Neural cell (in vitro differentiated cells): Measurements from ENCODE around the gene OOSP2. TPM values are rescaled to one million over a fixed set of nuclear protein-coding genes. Genes with fewer than 3 reads are reported as not detected.

Experiments
- H2AFZ ChIP-seq: fragments of 200-600, 300-800 bp; sonication (generic), shearing (Covaris generic); 2 replicates; pipeline ENCODE4 v1.6.0; 2014; ENCODE audit warnings: low read depth, mild to moderate bottlenecking, antibody characterized with exemption, low read length, moderate library complexity
- H3F3A ChIP-seq: fragments of 200-600 bp; shearing (Covaris generic); 2 replicates; pipeline ENCODE4 v1.6.1; 2016; ENCODE audit warnings: mild to moderate bottlenecking, moderate library complexity, mixed read lengths, antibody characterized with exemption, low read length; ENCODE audit not compliant: insufficient read depth, poor library complexity, severe bottlenecking
- H3K27ac ChIP-seq: fragments of 200-600, 300-800 bp; sonication (generic), shearing (Covaris generic); 2 replicates; pipeline ENCODE4 v1.5.1; 2014; ENCODE audit warnings: mild to moderate bottlenecking, low read length, moderate library complexity
- H3K27me3 ChIP-seq: fragments of 300-800, 200-600 bp; sonication (generic), shearing (Covaris generic); 2 replicates; pipeline ENCODE4 v1.6.0; 2014; ENCODE audit warnings: mild to moderate bottlenecking, low read depth, low read length, moderate library complexity; ENCODE audit not compliant: insufficient read depth
- H3K36me3 ChIP-seq: fragments of 300-800, 200-600 bp; sonication (generic), shearing (Covaris generic); 2 replicates; pipeline ENCODE4 v1.5.1; 2014; ENCODE audit warnings: mild to moderate bottlenecking, antibody characterized with exemption, low read length, moderate library complexity; ENCODE audit not compliant: insufficient read depth
- H3K4me2 ChIP-seq: fragments of 300-800, 200-600 bp; sonication (generic), shearing (Covaris generic); 2 replicates; pipeline ENCODE4 v1.6.0; 2014; ENCODE audit warnings: mild to moderate bottlenecking, low read length
- H3K4me3 ChIP-seq: fragments of 300-800, 200-600 bp; sonication (generic), shearing (Covaris generic); 2 replicates; pipeline ENCODE4 v1.5.1; 2014; ENCODE audit warnings: mild to moderate bottlenecking, low read length, moderate library complexity
- H3K79me2 ChIP-seq: fragments of 200-600 bp; shearing (Covaris generic); replicated peaks from 2 replicates; pipeline ENCODE4 v1.6.0; 2014; ENCODE audit warnings: mild to moderate bottlenecking, low read length, moderate library complexity; ENCODE audit not compliant: insufficient read depth
- H3K9ac ChIP-seq: fragments of 300-800, 200-600 bp; sonication (generic), shearing (Covaris generic); 2 replicates; pipeline ENCODE4 v1.6.1; 2016; ENCODE audit warnings: mild to moderate bottlenecking, low read length, mixed read lengths
- H3K9me2 ChIP-seq: fragments of 200-600 bp; shearing (Covaris generic); 2 replicates; pipeline ENCODE4 v1.6.1; 2016; ENCODE audit warnings: mild to moderate bottlenecking, low read length, mixed read lengths; ENCODE audit not compliant: insufficient read depth
- H3K9me3 ChIP-seq: fragments of 200-600, 300-800 bp; sonication (generic), shearing (Covaris generic); 2 replicates; pipeline ENCODE4 v1.6.1; 2016; ENCODE audit warnings: mild to moderate bottlenecking, mixed run types, low read length, moderate library complexity, mixed read lengths
- H4K20me1 ChIP-seq: fragments of 200-600 bp; shearing (Covaris generic); 2 replicates; pipeline ENCODE4 v1.6.1; 2016; ENCODE audit warnings: mild to moderate bottlenecking, mixed run types; ENCODE audit not compliant: insufficient read depth
- CTCF ChIP-seq: fragments of 450-650 bp; IDR thresholded peaks from 2 replicates; pipeline ENCODE4 v1.5.1; 2014; ENCODE audit warnings: antibody characterized with exemption, mild to moderate bottlenecking, moderate library complexity; ENCODE audit not compliant: poor library complexity, severe bottlenecking
- EP300 ChIP-seq: fragments of 450-650 bp; conservative IDR thresholded peaks from 2 replicates; pipeline ENCODE4 v1.6.1; 2014; ENCODE audit warnings: antibody characterized with exemption, mild to moderate bottlenecking, moderate library complexity; ENCODE audit not compliant: poor library complexity, severe bottlenecking
- EZH2 ChIP-seq: fragments of 200-600, 300-800 bp; shearing (Covaris generic), sonication (generic); IDR thresholded peaks from 2 replicates; pipeline ENCODE4 v1.6.1; 2014; ENCODE audit warnings: antibody characterized with exemption, low read length, borderline replicate concordance, mild to moderate bottlenecking; ENCODE audit not compliant: insufficient read depth, poor library complexity, severe bottlenecking
- MXI1 ChIP-seq: fragments of 450-650 bp; conservative IDR thresholded peaks from 2 replicates; pipeline ENCODE4 v1.6.1; 2014; ENCODE audit warnings: antibody characterized with exemption, mild to moderate bottlenecking; ENCODE audit not compliant: poor library complexity, severe bottlenecking
- POLR2AphosphoS5 ChIP-seq: IDR thresholded peaks from 2 replicates; pipeline ENCODE4 v1.6.1; 2012
- RAD21 ChIP-seq: fragments of 450-650 bp; conservative IDR thresholded peaks from 2 replicates; pipeline ENCODE4 v1.6.1; 2014; ENCODE audit warnings: antibody characterized with exemption, mild to moderate bottlenecking, moderate library complexity
- SMC3 ChIP-seq: fragments of 450-650 bp; conservative IDR thresholded peaks from 2 replicates; pipeline ENCODE4 v1.6.1; 2014; ENCODE audit warnings: antibody characterized with exemption, mild to moderate bottlenecking, moderate library complexity; ENCODE audit not compliant: poor library complexity
- TAF1 ChIP-seq: IDR thresholded peaks from 2 replicates; pipeline ENCODE4 v1.6.1; 2012; ENCODE audit warnings: low read depth
- polyA plus RNA-seq: library from polyadenylated mRNA; depleted of rRNA; stranded (reverse); fragments of >200 nt; gene quantifications from 2 replicates; pipeline ENCODE4 v1.2.3, GENCODE V29; 2014
- TF ChIP-seq, protein P1 (sequence below): IDR thresholded peaks from 2 replicates; pipeline ENCODE4 v1.6.1; 2012; ENCODE audit warnings: borderline replicate concordance

OOSP2 gene
- polyA plus RNA-seq, 1 donor from 2014 or later, result not detected

- Histone ChIP-seq H3K9ac (no peak overlapping the region), H3K9me3 (no peaks in the 10 kb centered on the region), H3K9me2 (no peaks in the 10 kb centered on the region), H3K36me3 (no peaks in the 10 kb centered on the region), H3K27me3 (no peaks in the 10 kb centered on the region), H2AFZ (no peak overlapping the region), H3K79me2 (no peaks in the 10 kb centered on the region), H3K27ac (no peak overlapping the region), H3K4me3 (no peak overlapping the region), H3K4me2 (no peak overlapping the region), H3F3A (no peaks in the 10 kb centered on the region), H4K20me1 (no peaks in the 10 kb centered on the region)
- TF ChIP-seq CTCF (no peak), EZH2 (no peak), POLR2AphosphoS5 (no peak), EP300 (no peak), TAF1 (no peak), MXI1 (no peak), RAD21 (no peak), SMC3 (no peak)
- TF ChIP-seq, protein P1, sequence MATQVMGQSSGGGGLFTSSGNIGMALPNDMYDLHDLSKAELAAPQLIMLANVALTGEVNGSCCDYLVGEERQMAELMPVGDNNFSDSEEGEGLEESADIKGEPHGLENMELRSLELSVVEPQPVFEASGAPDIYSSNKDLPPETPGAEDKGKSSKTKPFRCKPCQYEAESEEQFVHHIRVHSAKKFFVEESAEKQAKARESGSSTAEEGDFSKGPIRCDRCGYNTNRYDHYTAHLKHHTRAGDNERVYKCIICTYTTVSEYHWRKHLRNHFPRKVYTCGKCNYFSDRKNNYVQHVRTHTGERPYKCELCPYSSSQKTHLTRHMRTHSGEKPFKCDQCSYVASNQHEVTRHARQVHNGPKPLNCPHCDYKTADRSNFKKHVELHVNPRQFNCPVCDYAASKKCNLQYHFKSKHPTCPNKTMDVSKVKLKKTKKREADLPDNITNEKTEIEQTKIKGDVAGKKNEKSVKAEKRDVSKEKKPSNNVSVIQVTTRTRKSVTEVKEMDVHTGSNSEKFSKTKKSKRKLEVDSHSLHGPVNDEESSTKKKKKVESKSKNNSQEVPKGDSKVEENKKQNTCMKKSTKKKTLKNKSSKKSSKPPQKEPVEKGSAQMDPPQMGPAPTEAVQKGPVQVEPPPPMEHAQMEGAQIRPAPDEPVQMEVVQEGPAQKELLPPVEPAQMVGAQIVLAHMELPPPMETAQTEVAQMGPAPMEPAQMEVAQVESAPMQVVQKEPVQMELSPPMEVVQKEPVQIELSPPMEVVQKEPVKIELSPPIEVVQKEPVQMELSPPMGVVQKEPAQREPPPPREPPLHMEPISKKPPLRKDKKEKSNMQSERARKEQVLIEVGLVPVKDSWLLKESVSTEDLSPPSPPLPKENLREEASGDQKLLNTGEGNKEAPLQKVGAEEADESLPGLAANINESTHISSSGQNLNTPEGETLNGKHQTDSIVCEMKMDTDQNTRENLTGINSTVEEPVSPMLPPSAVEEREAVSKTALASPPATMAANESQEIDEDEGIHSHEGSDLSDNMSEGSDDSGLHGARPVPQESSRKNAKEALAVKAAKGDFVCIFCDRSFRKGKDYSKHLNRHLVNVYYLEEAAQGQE, result no peak
These were observed 19.5 kb downstream of the OOSP2 start for GRCh38 chr11:60059521-60060240.

GRCh38 chr11:60064111-60064510 lies 23.9 kb downstream of the OOSP2 start:
- Histone ChIP-seq H3F3A (no peaks in the 10 kb centered on the region), H3K27ac (no peak overlapping the region), H3K4me2 (no peak overlapping the region)

More at GRCh38 chr11:60064111-60064510, 23.9 kb downstream of the OOSP2 start:
- Histone ChIP-seq H4K20me1 (no peaks in the 10 kb centered on the region), H3K9ac (no peak overlapping the region), H3K9me3 (no peaks in the 10 kb centered on the region), H3K36me3 (no peaks in the 10 kb centered on the region), H3K4me3 (no peak overlapping the region), H3K27me3 (no peaks in the 10 kb centered on the region), H3K79me2 (no peaks in the 10 kb centered on the region), H3K9me2 (no peaks in the 10 kb centered on the region), H2AFZ (no peak overlapping the region)
- no peak for TF ChIP-seq SMC3
- TF ChIP-seq, protein P1, result no peak
- no peak for TF ChIP-seq CTCF
- no peak for TF ChIP-seq TAF1
- no peak for TF ChIP-seq MXI1
- TF ChIP-seq EZH2, result no peak
